HepG2 (cell line): ENCODE results near the gene PGS1. TPM values are rescaled to one million over a fixed set of nuclear protein-coding genes. Genes with fewer than 3 reads are reported as not detected.
A peak's percentile ranks its signal among the peaks of the same experiment; 100 is the strongest.

Experiments
- HOXA3 ChIP-seq: sonication (generic); formaldehyde crosslinking; IDR thresholded peaks from 2 replicates; pipeline ENCODE4 v1.5.0; 2020; ENCODE audit warnings: missing genetic modification reagents
- KDM1A ChIP-seq: IDR thresholded peaks from 2 replicates; pipeline ENCODE4 v1.6.1; 2016; ENCODE audit warnings: missing compliant biosample characterization
- TBX2 ChIP-seq: sonication (generic); formaldehyde crosslinking; IDR thresholded peaks from 2 replicates; pipeline ENCODE4 v1.5.0; 2020; ENCODE audit warnings: missing genetic modification reagents, mild to moderate bottlenecking, borderline replicate concordance
- TSC22D2 ChIP-seq: sonication (generic); formaldehyde crosslinking; IDR thresholded peaks from 2 replicates; pipeline ENCODE4 v1.5.1; 2020; ENCODE audit warnings: missing genetic modification reagents, mild to moderate bottlenecking, borderline replicate concordance
- ZFAT ChIP-seq: sonication (generic); formaldehyde crosslinking; conservative IDR thresholded peaks from 2 replicates; pipeline ENCODE4 v1.8.1; 2023; ENCODE audit warnings: missing genetic modification reagents, inconsistent platforms
- ZNF232 ChIP-seq: sonication (generic); formaldehyde crosslinking; IDR thresholded peaks from 2 replicates; pipeline ENCODE4 v1.4.0; 2020; ENCODE audit warnings: missing genetic modification reagents, borderline replicate concordance
- ZNF350 ChIP-seq: sonication (generic); formaldehyde crosslinking; IDR thresholded peaks from 2 replicates; pipeline ENCODE4 v1.4.0; 2020; ENCODE audit warnings: mild to moderate bottlenecking, low read depth, missing genetic modification reagents, borderline replicate concordance
- ZNF619 ChIP-seq: sonication (generic); formaldehyde crosslinking; IDR thresholded peaks from 2 replicates; pipeline ENCODE4 v1.4.0; 2020; ENCODE audit warnings: mild to moderate bottlenecking, missing genetic modification reagents
- polyA plus RNA-seq, 8 experiments: library from polyadenylated mRNA; depleted of rRNA in 3 of 8; stranded (reverse) in 7 of 8; unstranded in 1 of 8; fragments of >200 nt; fragmentation: Illumina TruSeq in 4 of 8; extraction: Trizol in 4 of 8; gene quantifications; 2 replicates each; pipeline versions ENCODE4 v1.2.1 to v1.2.3, GENCODE V29; 2011 to 2016; ENCODE audit warnings: low read depth in 4 of 8, missing spikeins in 1 of 8, mixed read lengths in 1 of 8; ENCODE audit not compliant: insufficient read depth in 1 of 8
- total RNA-seq, 5 experiments: library from RNA; depleted of rRNA; stranded (reverse); fragments of >200 nt; fragmentation: Illumina TruSeq; extraction: Trizol; gene quantifications; 2 replicates each; pipeline ENCODE4 v1.2.3, GENCODE V29; 2016; ENCODE audit warnings: low read depth in 1 of 5
- TF ChIP-seq, protein P1 (sequence below): sonication (generic); formaldehyde crosslinking; IDR thresholded peaks from 2 replicates; pipeline ENCODE4 v1.5.0; 2020; ENCODE audit warnings: mild to moderate bottlenecking, missing genetic modification reagents
- TF ChIP-seq, protein P2 (sequence below): sonication (generic); formaldehyde crosslinking; IDR thresholded peaks from 2 replicates; pipeline ENCODE4 v1.4.0; 2020; ENCODE audit warnings: missing genetic modification reagents
- TF ChIP-seq, protein P3 (sequence below): sonication (generic); formaldehyde crosslinking; IDR thresholded peaks from 2 replicates; pipeline ENCODE4 v1.4.0; 2020; ENCODE audit warnings: missing genetic modification reagents, borderline replicate concordance
- TF ChIP-seq, protein P4 (sequence below): sonication (generic); formaldehyde crosslinking; IDR thresholded peaks from 2 replicates; pipeline ENCODE4 v1.5.0; 2020; ENCODE audit warnings: mild to moderate bottlenecking, missing genetic modification reagents, borderline replicate concordance
- TF ChIP-seq, protein P5 (sequence below): sonication (generic); formaldehyde crosslinking; IDR thresholded peaks from 2 replicates; pipeline ENCODE4 v1.5.1; 2020; ENCODE audit warnings: mild to moderate bottlenecking, missing genetic modification reagents, borderline replicate concordance
- TF ChIP-seq, protein P6 (sequence below): sonication (generic); formaldehyde crosslinking; IDR thresholded peaks from 2 replicates; pipeline ENCODE4 v1.4.0; 2020; ENCODE audit warnings: missing genetic modification reagents

Gene PGS1
- total and polyA plus RNA-seq, 2 of the 13 experiments (the other 11 are each of a cell fraction or from before 2014, with no cell fraction given), result 25.9 to 31.5 TPM

DNA sequence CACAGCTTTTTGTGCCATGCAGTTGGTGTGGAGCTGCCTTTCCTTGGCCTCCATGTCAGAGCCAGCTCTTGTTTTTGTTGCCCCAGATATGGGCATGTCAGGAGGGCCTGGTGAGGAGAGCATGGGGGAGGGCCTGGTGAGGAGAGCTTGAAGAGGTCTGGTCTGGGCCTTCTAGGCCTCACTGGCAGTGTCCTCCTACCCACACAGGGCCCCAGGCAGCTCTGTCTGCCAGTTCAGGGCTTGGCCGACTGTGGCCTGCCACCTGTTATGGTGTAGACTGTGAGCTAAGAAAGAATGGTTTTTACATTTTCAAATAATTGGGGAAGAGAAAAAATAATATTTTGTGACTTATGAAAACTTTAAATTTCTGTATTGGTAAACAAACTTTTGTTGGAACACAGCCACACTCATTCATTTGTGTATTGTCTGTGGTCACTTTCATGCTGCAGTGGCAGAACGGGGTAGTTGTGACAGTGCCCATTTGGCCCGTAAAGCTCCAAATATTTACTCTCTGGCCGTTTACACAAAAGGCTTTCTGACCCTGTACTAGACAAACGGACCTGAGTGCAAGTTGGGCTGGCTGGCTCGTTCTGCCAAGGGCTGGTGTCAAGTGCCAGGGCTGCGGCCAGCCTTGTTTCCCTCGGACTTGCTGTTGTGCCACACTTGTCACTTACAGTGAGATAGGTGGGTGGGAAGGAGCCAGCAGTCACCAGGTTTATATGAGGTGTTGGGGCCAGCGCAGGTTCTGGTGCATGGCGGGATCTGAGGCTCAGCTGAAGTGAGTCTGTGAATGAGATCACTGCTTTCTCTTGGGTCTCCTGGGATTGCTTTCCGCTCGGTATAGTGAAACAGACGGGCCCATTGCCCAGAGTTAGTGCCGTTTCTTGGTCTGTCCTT is 18.2 kb downstream of the PGS1 start (continued):
- TF ChIP-seq, protein P1, sequence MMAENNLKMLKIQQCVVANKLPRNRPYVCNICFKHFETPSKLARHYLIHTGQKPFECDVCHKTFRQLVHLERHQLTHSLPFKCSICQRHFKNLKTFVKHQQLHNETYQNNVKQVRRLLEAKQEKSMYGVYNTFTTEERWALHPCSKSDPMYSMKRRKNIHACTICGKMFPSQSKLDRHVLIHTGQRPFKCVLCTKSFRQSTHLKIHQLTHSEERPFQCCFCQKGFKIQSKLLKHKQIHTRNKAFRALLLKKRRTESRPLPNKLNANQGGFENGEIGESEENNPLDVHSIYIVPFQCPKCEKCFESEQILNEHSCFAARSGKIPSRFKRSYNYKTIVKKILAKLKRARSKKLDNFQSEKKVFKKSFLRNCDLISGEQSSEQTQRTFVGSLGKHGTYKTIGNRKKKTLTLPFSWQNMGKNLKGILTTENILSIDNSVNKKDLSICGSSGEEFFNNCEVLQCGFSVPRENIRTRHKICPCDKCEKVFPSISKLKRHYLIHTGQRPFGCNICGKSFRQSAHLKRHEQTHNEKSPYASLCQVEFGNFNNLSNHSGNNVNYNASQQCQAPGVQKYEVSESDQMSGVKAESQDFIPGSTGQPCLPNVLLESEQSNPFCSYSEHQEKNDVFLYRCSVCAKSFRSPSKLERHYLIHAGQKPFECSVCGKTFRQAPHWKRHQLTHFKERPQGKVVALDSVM (CRISPR knock-in tag), result no peak
- TF ChIP-seq HOXA3 (CRISPR knock-in tag) (no peak), ZNF350 (CRISPR knock-in tag) (no peak), TBX2 (CRISPR knock-in tag) (peak; percentile 23; the same call in 1 of the 2 replicates), ZFAT (CRISPR knock-in tag) (no peak), KDM1A (CRISPR knock-in tag) (no peak), ZNF619 (no peak), ZNF232 (no peak), TSC22D2 (0 out of 2 replicates have a peak, but pooled peaks have one; percentile 33)
- TF ChIP-seq, protein P2, sequence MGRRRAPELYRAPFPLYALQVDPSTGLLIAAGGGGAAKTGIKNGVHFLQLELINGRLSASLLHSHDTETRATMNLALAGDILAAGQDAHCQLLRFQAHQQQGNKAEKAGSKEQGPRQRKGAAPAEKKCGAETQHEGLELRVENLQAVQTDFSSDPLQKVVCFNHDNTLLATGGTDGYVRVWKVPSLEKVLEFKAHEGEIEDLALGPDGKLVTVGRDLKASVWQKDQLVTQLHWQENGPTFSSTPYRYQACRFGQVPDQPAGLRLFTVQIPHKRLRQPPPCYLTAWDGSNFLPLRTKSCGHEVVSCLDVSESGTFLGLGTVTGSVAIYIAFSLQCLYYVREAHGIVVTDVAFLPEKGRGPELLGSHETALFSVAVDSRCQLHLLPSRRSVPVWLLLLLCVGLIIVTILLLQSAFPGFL, result no peak
- TF ChIP-seq, protein P3, sequence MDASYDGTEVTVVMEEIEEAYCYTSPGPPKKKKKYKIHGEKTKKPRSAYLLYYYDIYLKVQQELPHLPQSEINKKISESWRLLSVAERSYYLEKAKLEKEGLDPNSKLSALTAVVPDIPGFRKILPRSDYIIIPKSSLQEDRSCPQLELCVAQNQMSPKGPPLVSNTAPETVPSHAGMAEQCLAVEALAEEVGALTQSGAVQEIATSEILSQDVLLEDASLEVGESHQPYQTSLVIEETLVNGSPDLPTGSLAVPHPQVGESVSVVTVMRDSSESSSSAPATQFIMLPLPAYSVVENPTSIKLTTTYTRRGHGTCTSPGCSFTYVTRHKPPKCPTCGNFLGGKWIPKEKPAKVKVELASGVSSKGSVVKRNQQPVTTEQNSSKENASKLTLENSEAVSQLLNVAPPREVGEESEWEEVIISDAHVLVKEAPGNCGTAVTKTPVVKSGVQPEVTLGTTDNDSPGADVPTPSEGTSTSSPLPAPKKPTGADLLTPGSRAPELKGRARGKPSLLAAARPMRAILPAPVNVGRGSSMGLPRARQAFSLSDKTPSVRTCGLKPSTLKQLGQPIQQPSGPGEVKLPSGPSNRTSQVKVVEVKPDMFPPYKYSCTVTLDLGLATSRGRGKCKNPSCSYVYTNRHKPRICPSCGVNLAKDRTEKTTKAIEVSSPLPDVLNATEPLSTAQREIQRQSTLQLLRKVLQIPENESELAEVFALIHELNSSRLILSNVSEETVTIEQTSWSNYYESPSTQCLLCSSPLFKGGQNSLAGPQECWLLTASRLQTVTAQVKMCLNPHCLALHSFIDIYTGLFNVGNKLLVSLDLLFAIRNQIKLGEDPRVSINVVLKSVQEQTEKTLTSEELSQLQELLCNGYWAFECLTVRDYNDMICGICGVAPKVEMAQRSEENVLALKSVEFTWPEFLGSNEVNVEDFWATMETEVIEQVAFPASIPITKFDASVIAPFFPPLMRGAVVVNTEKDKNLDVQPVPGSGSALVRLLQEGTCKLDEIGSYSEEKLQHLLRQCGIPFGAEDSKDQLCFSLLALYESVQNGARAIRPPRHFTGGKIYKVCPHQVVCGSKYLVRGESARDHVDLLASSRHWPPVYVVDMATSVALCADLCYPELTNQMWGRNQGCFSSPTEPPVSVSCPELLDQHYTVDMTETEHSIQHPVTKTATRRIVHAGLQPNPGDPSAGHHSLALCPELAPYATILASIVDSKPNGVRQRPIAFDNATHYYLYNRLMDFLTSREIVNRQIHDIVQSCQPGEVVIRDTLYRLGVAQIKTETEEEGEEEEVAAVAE, result no peak
- TF ChIP-seq, protein P4, sequence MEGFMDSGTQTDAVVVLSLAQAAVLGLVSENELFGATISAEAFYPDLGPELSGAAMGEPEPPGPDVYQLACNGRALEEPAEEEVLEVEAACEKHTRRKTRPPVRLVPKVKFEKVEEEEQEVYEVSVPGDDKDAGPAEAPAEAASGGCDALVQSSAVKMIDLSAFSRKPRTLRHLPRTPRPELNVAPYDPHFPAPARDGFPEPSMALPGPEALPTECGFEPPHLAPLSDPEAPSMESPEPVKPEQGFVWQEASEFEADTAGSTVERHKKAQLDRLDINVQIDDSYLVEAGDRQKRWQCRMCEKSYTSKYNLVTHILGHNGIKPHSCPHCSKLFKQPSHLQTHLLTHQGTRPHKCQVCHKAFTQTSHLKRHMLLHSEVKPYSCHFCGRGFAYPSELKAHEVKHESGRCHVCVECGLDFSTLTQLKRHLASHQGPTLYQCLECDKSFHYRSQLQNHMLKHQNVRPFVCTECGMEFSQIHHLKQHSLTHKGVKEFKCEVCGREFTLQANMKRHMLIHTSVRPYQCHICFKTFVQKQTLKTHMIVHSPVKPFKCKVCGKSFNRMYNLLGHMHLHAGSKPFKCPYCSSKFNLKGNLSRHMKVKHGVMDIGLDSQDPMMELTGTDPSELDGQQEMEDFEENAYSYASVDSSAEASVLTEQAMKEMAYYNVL, result no peak
- TF ChIP-seq, protein P5, sequence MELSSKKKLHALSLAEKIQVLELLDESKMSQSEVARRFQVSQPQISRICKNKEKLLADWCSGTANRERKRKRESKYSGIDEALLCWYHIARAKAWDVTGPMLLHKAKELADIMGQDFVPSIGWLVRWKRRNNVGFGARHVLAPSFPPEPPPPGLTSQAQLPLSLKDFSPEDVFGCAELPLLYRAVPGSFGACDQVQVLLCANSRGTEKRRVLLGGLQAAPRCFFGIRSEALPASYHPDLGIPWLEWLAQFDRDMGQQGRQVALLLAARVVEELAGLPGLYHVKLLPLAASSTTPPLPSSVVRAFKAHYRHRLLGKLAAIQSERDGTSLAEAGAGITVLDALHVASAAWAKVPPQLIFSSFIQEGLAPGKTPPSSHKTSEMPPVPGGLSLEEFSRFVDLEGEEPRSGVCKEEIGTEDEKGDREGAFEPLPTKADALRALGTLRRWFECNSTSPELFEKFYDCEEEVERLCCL (CRISPR knock-in tag), result no peak
- TF ChIP-seq, protein P6, sequence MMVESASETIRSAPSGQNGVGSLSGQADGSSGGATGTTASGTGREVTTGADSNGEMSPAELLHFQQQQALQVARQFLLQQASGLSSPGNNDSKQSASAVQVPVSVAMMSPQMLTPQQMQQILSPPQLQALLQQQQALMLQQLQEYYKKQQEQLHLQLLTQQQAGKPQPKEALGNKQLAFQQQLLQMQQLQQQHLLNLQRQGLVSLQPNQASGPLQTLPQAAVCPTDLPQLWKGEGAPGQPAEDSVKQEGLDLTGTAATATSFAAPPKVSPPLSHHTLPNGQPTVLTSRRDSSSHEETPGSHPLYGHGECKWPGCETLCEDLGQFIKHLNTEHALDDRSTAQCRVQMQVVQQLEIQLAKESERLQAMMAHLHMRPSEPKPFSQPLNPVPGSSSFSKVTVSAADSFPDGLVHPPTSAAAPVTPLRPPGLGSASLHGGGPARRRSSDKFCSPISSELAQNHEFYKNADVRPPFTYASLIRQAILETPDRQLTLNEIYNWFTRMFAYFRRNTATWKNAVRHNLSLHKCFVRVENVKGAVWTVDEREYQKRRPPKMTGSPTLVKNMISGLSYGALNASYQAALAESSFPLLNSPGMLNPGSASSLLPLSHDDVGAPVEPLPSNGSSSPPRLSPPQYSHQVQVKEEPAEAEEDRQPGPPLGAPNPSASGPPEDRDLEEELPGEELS (CRISPR knock-in tag), result peak; percentile 38; the same call in 1 of the 2 replicates
